Lung microvascular endothelial cell (primary cell): ENCODE data around the gene R3HDM1. TPM values are rescaled to one million over a fixed set of nuclear protein-coding genes. Genes with fewer than 3 reads are reported as not detected.
"Not testable (repeated sequence)": the region's sequence is repeated elsewhere in the genome, so short reads cannot be mapped to it uniquely, and the experiment has no call there.

Experiments
- DNase-seq, 2 donors: peaks; one replicate each; pipeline versions ENCODE4 v3.0.0 to v3.0.0-alpha.2; 2010; ENCODE audit warnings: low read depth in 2 of 2
- total RNA-seq: library from RNA; depleted of rRNA; stranded (reverse); fragments of >200 nt; gene quantifications from 2 replicates; pipeline ENCODE4 v1.2.1, GENCODE V29; 2014

The R3HDM1 gene
- total RNA-seq, 1 donor from 2014 or later, result 5.8 TPM

- no peak for DNase-seq
Measured at GRCh38 chr2:135641156-135642068, 110.1 kb downstream of the R3HDM1 start.

- no peak for DNase-seq
Measured at GRCh38 chr2:135647836-135648579, 116.7 kb downstream of the R3HDM1 start.

- no peak for DNase-seq
Measured at GRCh38 chr2:135650721-135651120, 119.4 kb downstream of the R3HDM1 start.

GRCh38 chr2:135651717-135652116, 120.4 kb downstream of the R3HDM1 start:
- no peak for DNase-seq

- DNase-seq, result not testable (repeated sequence)
Measured at GRCh38 chr2:135654239-135654638, 123.0 kb downstream of the R3HDM1 start.

- no peak for DNase-seq
Measured at GRCh38 chr2:135657806-135658582, 126.7 kb downstream of the R3HDM1 start.

- peak in 1 of 2 donors; percentile 13 for DNase-seq
Measured at GRCh38 chr2:135662088-135662487, 130.8 kb downstream of the R3HDM1 start.

GRCh38 chr2:135663148-135663700, 131.9 kb downstream of the R3HDM1 start:
- no peak for DNase-seq

GRCh38 chr2:135664623-135665068, 133.4 kb downstream of the R3HDM1 start:
- peak; percentile 17 to 35 for DNase-seq

- peak; percentile 64 to 73 for DNase-seq
Measured at GRCh38 chr2:135667045-135667444, 135.8 kb downstream of the R3HDM1 start.

GRCh38 chr2:135674453-135674852, 143.2 kb downstream of the R3HDM1 start:
- no peak for DNase-seq

GRCh38 chr2:135676031-135676430, 144.7 kb downstream of the R3HDM1 start:
- peak; percentile 43 to 56 for DNase-seq

- DNase-seq, result no peak
Measured at GRCh38 chr2:135679125-135679524, 147.8 kb downstream of the R3HDM1 start.

- peak in 1 of 2 donors; percentile 37 for DNase-seq
Measured at GRCh38 chr2:135685361-135685760, 154.1 kb downstream of the R3HDM1 start.

- DNase-seq, result no peak
Measured at GRCh38 chr2:135688978-135689377, 157.7 kb downstream of the R3HDM1 start.

GRCh38 chr2:135689679-135690078, 158.4 kb downstream of the R3HDM1 start:
- DNase-seq, result no peak

- peak; percentile 21 to 77 for DNase-seq
Measured at GRCh38 chr2:135694711-135695110, 163.4 kb downstream of the R3HDM1 start.

- no peak for DNase-seq
Measured at GRCh38 chr2:135698838-135699237, 167.6 kb downstream of the R3HDM1 start.

- DNase-seq, result peak in 1 of 2 donors; percentile 1
Measured at GRCh38 chr2:135701442-135701841, 170.2 kb downstream of the R3HDM1 start.

- no peak for DNase-seq
Measured at GRCh38 chr2:135703300-135703699, 172.0 kb downstream of the R3HDM1 start.

GRCh38 chr2:135704075-135704474, 172.8 kb downstream of the R3HDM1 start:
- not testable (repeated sequence) for DNase-seq
